Erythroblast (primary cell): ENCODE data around the gene NPR1.

Source experiments
- GATA1 ChIP-seq: IDR thresholded peaks from 2 replicates; pipeline ENCODE4 v1.6.1; 2011; ENCODE audit warnings: low read depth, mild to moderate bottlenecking, control low read depth, low read length, moderate library complexity
- POLR2A ChIP-seq: IDR thresholded peaks from 2 replicates; pipeline ENCODE4 v1.6.1; 2011; ENCODE audit warnings: mild to moderate bottlenecking, low read length

DNA sequence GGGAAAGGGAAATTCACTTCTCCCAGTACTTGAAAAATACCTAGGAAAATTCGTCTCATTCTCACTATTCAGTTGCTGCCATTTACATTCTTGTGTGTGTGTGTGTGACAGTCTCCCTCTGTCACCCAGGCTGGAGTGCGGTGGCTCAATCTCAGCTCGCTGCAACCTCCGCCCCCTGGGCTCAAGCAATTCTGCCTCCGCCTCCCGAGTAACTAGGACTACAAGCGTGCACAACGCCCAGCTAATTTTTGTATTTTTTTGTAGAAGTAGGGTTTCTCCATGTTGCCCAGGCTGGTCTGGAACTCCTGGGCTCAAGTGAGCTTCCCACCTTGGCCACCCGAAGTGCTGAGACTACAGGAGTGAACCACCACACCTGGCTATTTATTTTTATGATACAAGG, 18.8 kb upstream of the NPR1 start:
- TF ChIP-seq POLR2A = no peak
- no peak for TF ChIP-seq GATA1
